ENCODE measurements around the gene ANKMY1.

The ANKMY1 gene

DNA sequence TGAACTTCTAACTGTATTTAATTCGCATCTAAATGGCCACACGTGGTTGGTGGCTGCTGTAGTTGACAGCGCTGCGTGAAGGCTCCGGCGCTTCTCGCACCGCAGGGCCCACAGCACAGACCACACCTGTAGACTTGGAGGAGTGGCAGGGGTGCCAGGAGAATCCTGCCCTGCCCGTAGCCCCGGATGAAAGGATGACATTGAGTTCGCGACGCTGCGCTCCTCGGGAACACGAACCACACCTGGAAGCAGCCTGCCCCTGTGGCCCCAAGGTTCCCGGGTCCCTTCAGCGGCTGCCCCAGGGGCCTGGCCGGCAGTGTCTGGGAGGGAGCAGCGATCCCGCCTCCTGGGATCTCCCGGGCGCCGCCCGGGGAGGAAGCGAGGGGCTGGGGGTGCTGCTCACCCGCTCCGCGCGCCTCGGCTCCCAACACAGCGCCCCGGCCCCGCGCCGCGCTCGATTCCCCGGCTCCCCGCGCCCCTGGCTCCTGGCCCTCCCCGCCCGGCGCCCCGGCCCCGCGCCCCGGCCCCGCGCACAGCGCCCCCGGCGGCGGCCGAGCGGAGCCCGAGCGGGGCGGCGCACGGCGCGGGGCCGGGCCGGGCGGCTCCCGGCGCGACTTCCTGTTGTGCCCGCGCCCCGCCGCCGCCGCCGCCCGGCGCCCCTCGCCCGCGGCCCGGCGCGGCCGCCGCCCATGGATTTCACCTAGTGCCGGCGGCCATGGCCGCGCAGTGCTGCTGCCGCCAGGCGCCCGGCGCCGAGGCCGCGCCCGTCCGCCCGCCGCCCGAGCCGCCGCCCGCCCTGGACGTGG, 10.3 kb upstream of the ANKMY1 start, which contains the start of gene RNPEPL1:
RNPEPL1 (plus strand) TSS at position 613 of the 806 bp plus-strand sequence; CDS start at position 716, 103 bp downstream.
- TF ChIP-seq, protein P1, sequence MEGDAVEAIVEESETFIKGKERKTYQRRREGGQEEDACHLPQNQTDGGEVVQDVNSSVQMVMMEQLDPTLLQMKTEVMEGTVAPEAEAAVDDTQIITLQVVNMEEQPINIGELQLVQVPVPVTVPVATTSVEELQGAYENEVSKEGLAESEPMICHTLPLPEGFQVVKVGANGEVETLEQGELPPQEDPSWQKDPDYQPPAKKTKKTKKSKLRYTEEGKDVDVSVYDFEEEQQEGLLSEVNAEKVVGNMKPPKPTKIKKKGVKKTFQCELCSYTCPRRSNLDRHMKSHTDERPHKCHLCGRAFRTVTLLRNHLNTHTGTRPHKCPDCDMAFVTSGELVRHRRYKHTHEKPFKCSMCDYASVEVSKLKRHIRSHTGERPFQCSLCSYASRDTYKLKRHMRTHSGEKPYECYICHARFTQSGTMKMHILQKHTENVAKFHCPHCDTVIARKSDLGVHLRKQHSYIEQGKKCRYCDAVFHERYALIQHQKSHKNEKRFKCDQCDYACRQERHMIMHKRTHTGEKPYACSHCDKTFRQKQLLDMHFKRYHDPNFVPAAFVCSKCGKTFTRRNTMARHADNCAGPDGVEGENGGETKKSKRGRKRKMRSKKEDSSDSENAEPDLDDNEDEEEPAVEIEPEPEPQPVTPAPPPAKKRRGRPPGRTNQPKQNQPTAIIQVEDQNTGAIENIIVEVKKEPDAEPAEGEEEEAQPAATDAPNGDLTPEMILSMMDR (conservative IDR thresholded peaks at IDR 0.05; ENCODE audit: control insufficient read depth, insufficient read depth, low read depth, low read length) = no peak
- peak within 1 kb of the TSS; percentile 52 for H3K4me3 ChIP-seq (ENCODE audit: control insufficient read depth, low read depth, low read length)

DNA sequence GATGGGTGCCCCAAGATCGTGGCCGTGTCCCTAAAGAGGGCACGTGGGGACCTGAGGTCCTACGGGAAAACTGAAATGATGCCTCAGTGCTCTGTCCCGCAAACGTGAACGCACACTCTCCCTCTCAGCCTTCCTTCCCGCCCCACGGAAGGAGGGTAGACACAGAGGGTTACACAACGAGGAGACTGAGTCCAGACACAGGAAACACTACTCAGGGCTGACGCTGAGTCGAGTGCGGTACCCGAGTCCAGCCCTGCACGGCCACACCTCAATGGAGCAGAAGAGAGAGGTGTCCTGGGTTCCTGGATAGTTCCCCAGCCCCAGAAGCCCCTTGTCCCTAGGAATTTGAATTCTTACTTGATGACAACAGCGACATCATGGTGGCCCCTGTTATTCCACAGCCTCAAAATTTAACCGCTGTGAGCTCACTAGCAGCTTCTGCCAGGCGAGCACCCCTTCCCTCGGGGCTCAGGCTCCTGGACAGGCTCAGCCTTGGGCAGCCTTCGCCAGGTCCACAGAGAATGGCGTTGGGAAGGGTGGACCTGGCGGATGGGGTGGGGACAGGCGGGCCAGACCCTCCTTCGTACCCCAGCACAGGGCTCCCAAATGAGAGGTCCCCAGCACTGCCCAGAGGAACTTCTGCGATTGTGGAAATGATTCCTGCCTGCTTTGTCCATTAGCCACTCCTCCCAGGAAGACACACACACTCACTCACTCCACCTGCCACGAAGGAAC, 9.5 kb upstream of the ANKMY1 start:
- TF ChIP-seq, protein P1 (conservative IDR thresholded peaks at IDR 0.05; ENCODE audit: control insufficient read depth, insufficient read depth, low read depth, low read length) = no peak
- H3K4me3 ChIP-seq (ENCODE audit: control insufficient read depth, low read depth, low read length) = peak overlapping the region; percentile 52
- peak; percentile 27 for DNase-seq (ENCODE audit: low read depth)

More for the DNA sequence above, 10.3 kb upstream of the ANKMY1 start, which contains the start of gene RNPEPL1:
- no peak for DNase-seq (ENCODE audit: low read depth)

GRCh38 chr2:240566203-240567136, 8.7 kb upstream of the ANKMY1 start:
- peak overlapping the region; percentile 52 for H3K4me3 ChIP-seq (ENCODE audit: control insufficient read depth, low read depth, low read length)
- TF ChIP-seq, protein P1 (conservative IDR thresholded peaks at IDR 0.05; ENCODE audit: control insufficient read depth, insufficient read depth, low read depth, low read length) = peak; percentile 56
- DNase-seq (ENCODE audit: low read depth) = peak; percentile 77

- DNase-seq (ENCODE audit: low read depth) = peak; percentile 57
- TF ChIP-seq, protein P1 (conservative IDR thresholded peaks at IDR 0.05; ENCODE audit: control insufficient read depth, insufficient read depth, low read depth, low read length) = no peak
- no peak overlapping the region for H3K4me3 ChIP-seq (ENCODE audit: control insufficient read depth, low read depth, low read length)
These were observed 7.8 kb upstream of the ANKMY1 start for GRCh38 chr2:240565333-240566202.

DNA sequence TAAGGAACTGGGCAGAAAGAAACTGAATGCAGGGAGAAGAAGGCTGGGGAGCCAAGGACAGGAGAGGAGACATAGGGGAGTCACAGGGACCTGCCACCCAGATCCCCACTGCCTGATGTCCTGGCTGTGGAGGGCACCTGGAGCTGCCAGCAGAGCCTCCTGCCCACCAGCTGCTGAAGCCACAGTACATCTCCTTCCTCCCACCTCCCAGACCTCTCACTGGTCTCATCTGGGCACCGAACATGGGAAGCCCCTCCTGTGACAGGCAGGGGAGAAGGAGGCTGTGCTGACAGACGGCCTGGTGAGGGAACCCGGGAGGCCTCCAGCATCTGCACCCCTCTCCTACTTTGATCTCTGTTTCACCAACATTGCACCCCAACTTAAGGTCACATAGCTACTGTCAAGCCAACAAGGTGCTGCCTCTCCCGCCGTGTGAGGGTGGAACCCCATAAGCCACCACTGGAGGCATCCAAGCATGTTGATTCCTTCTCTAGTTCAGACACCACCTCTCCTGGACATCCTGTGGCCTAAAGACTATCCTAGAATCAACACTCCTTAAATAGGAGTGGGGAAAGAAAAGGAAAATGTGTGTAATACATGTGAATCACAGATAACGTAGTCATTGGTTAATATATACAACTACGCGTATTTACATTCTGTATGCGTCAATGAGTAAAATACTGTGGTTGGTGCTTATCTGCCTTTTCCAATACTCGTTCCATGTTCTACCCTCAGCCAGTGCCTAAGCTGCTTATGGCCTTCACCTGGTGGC, 7.0 kb upstream of the ANKMY1 start:
- DNase-seq (ENCODE audit: low read depth) = no peak
- TF ChIP-seq, protein P1 (conservative IDR thresholded peaks at IDR 0.05; ENCODE audit: control insufficient read depth, insufficient read depth, low read depth, low read length) = no peak
- no peak overlapping the region for H3K4me3 ChIP-seq (ENCODE audit: control insufficient read depth, low read depth, low read length)

Data from fibroblast of mammary gland (primary cell).